ENCODE data around the gene CERK. TPM values are rescaled to one million over a fixed set of nuclear protein-coding genes. Genes with fewer than 3 reads are reported as not detected.

Gene CERK
- total and polyA plus RNA-seq, 9 of the 15 experiments (the other 6 are each of a cell fraction or from before 2014, with no cell fraction given), result 1.1 to 14.9 (median 8.7) TPM

DNA sequence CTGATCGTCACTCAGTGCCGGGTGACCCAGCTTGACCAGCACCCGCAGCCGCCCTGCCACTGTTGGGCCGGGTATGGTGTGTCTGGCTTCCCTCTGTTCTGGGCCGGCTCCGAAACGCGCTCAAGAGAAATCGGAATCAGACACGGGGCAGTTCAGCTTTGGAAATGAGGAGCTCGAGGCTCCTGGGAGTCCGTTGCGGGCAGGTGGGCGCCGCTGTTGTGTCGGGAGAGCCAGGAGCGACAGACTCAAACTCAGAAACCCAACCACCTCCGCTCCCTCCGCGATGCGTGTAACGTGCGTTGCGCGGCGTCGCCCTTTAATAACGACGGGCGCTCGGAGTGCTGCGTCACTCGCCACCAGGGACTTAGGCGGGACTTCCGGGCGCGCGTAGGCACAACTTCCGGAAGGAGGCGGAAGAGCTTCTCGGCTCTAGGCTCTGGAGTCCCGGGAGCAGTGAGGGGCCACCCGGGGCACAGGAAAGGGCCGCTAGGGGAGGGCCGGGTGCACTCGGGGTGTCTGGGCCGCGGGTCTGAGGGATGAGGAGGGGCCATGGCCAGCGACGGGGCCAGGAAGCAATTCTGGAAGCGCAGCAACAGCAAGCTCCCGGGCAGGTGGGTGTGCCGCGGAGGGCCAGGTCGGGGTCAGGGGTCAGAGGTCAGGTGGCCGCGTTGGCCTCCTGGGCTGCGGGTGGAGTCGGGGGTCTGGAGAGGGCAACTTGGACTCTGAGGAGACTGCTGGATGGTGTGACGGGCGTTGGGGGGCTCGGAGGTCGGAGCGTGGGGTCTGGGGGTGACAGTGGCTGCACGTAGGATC lies 24.4 kb upstream of the CERK start, which contains the start of gene TBC1D22A (continued):
- TF ChIP-seq, protein P1, sequence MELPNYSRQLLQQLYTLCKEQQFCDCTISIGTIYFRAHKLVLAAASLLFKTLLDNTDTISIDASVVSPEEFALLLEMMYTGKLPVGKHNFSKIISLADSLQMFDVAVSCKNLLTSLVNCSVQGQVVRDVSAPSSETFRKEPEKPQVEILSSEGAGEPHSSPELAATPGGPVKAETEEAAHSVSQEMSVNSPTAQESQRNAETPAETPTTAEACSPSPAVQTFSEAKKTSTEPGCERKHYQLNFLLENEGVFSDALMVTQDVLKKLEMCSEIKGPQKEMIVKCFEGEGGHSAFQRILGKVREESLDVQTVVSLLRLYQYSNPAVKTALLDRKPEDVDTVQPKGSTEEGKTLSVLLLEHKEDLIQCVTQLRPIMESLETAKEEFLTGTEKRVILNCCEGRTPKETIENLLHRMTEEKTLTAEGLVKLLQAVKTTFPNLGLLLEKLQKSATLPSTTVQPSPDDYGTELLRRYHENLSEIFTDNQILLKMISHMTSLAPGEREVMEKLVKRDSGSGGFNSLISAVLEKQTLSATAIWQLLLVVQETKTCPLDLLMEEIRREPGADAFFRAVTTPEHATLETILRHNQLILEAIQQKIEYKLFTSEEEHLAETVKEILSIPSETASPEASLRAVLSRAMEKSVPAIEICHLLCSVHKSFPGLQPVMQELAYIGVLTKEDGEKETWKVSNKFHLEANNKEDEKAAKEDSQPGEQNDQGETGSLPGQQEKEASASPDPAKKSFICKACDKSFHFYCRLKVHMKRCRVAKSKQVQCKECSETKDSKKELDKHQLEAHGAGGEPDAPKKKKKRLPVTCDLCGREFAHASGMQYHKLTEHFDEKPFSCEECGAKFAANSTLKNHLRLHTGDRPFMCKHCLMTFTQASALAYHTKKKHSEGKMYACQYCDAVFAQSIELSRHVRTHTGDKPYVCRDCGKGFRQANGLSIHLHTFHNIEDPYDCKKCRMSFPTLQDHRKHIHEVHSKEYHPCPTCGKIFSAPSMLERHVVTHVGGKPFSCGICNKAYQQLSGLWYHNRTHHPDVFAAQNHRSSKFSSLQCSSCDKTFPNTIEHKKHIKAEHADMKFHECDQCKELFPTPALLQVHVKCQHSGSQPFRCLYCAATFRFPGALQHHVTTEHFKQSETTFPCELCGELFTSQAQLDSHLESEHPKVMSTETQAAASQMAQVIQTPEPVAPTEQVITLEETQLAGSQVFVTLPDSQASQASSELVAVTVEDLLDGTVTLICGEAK (IDR thresholded peaks at IDR 0.05), result peak; percentile 97
- TF ChIP-seq, protein P1 (CRISPR knock-in tag; IDR thresholded peaks at IDR 0.05), result no peak
- TF ChIP-seq, protein P2, sequence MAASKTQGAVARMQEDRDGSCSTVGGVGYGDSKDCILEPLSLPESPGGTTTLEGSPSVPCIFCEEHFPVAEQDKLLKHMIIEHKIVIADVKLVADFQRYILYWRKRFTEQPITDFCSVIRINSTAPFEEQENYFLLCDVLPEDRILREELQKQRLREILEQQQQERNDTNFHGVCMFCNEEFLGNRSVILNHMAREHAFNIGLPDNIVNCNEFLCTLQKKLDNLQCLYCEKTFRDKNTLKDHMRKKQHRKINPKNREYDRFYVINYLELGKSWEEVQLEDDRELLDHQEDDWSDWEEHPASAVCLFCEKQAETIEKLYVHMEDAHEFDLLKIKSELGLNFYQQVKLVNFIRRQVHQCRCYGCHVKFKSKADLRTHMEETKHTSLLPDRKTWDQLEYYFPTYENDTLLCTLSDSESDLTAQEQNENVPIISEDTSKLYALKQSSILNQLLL (CRISPR knock-in tag; IDR thresholded peaks at IDR 0.05; ENCODE audit: borderline replicate concordance), result no peak
- TF ChIP-seq MBD2 (IDR thresholded peaks at IDR 0.05; ENCODE audit: borderline replicate concordance, low read depth) (no peak; the same call in none of the 2 replicates), CREB1 (IDR thresholded peaks at IDR 0.05) (peak; percentile 99), CREB1 (CRISPR knock-in tag; IDR thresholded peaks at IDR 0.05) (peak; percentile 98), SREBF1 (IDR thresholded peaks at IDR 0.05; ENCODE audit: borderline replicate concordance, low read depth, low read length) (no peak), CBX3 (IDR thresholded peaks at IDR 0.05; ENCODE audit: borderline replicate concordance in 1 of 2, low read length in 2 of 2) (no peak), ZNF316 (IDR thresholded peaks at IDR 0.05) (peak; percentile 32; the same call in 1 of the 2 replicates), U2AF1 (optimal IDR thresholded peaks at IDR 0.05; ENCODE audit: low read depth, low read length) (peak; percentile 27), ZNF431 (CRISPR knock-in tag; IDR thresholded peaks at IDR 0.05) (no peak), HDAC6 (IDR thresholded peaks at IDR 0.05; ENCODE audit: low read depth, low read length) (no peak), PPARD (CRISPR knock-in tag; IDR thresholded peaks at IDR 0.05) (no peak), NRF1 (conservative IDR thresholded peaks at IDR 0.05 in 1 of 2, IDR thresholded peaks at IDR 0.05 in 1 of 2) (peak; percentile 69 to 74), NR3C1 (CRISPR knock-in tag; IDR thresholded peaks at IDR 0.05) (no peak), KAT8 (IDR thresholded peaks at IDR 0.05; ENCODE audit: low read depth) (no peak)
